ENCODE measurements around the gene RGS13. TPM values are rescaled to one million over a fixed set of nuclear protein-coding genes. Genes with fewer than 3 reads are reported as not detected.
A peak's percentile ranks its signal among the peaks of the same experiment; 100 is the strongest.

RGS13 gene
- 1 to 10 TPM in 2 of 4 donors, under 1 TPM in 1, not detected in 1; 0.77 to 1.9 (median 1.1) TPM for total RNA-seq

DNA sequence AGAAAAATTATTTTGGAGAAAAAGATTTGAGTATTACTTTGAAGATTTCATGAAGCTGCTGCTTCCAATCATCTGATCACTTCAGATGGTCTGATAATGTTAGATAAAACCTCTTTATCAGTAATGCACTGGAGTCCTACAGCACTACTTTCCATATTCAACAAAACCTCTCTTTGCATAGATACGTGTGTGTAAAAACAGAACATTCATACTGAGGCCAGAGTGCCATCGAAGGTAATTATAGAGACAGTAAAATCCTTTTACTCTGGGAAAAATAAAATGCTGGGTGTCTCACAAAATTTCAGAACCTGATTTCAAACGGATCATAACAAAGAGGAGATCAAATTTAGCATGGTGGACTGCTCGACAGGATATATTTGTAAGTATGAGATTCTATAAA lies at the start of gene RGS13:
RGS13 (plus strand) TSS at position 209 of the 400 bp plus-strand sequence. CDS start 8,188 bp downstream, outside the sequence.
- Histone ChIP-seq H3K27me3 (no peaks in the 10 kb centered on the region), H3K4me3 (no peak within 1 kb of the TSS), H3K4me1 (no peaks in the 10 kb centered on the region), H3K9me3 (no peaks in the 10 kb centered on the region), H3K27ac (no peak within 1 kb of the TSS), H3K36me3 (no peaks in the 10 kb centered on the region)
- 69 to 77% methylated on average over 4 of the region's 4 CpGs for WGBS, 2 donors (ENCODE audit: low coverage in 1 of 2)
- TF ChIP-seq EP300 (IDR thresholded peaks at IDR 0.05) (no peak), CTCF (IDR thresholded peaks at IDR 0.05) (no peak), POLR2AphosphoS5 (IDR thresholded peaks at IDR 0.05) (no peak), POLR2A (IDR thresholded peaks at IDR 0.05) (no peak)
- ATAC-seq = no peak

DNA sequence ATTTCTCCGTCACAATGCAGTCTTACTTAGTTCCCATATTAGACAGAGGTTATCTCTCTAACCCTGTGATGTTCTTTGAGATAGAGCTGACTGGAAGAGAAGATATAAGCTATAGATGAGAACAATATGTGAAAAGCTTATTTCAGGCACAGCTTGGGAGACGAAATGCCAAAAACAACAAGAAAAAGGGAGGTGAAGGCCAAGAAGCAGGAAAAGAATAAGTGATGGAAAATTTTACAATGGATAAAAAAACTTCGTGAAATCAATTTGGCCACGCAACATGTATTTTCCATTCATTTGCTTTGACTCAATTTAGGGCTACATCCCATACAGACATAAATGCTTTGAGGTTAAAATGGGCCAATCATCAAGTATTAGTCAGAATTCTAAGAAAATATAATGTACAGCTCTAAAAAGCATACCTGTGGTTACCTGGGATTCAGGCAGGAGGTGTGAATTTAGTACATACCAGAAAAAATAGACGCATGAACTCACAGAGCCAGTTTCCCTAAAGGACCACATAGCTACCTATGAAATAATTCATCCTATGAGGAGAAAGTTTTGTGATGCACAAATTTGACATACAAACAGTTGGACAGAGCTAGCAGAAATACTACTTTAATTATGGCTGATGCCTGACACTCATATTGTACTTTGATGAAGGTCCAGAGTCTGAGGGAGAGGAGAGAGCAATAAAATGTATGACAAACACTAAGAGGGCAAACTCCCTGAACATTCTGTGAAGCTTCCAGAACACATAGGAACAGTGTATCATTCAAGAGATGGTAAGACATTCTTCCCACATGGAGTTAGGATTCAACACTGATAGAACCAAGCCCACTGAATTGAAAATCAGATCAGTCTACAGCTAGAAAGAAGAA lies 48.3 kb upstream of the RGS13 start:
- no peak for ATAC-seq

DNA sequence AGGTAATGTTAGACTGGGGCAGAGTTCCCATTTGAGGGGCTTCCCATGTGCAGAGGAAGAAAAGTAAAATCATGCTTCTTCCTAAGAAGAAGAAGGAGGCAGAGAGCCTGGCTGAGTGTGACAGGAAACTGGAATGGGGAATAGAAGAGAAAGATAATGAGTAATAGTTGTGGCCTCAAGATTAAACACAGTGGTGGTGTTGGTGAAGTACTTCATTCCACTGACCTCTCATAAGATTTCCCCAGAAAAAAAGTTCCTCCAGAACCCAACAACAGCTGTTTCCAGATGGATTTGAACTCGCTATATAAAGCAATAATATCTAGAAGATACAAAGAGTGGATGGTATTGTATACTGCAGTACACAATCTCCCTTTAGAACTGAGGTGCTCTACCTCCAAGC lies 47.4 kb upstream of the RGS13 start:
- TF ChIP-seq EP300 (IDR thresholded peaks at IDR 0.05) (no peak), POLR2A (IDR thresholded peaks at IDR 0.05) (no peak), CTCF (IDR thresholded peaks at IDR 0.05) (no peak), POLR2AphosphoS5 (IDR thresholded peaks at IDR 0.05) (no peak)
- no peak for ATAC-seq
- H3K9me3 ChIP-seq = no peaks in the 10 kb centered on the region
- 56 to 88% methylated on average over 1 of the region's 1 CpG for WGBS, 2 donors (ENCODE audit: low coverage in 1 of 2)
- no peak overlapping the region for H3K4me3 ChIP-seq
- peak overlapping the region in 2 of 4 donors; percentile 18 to 83 for H3K27ac ChIP-seq
- H3K4me1 ChIP-seq = peaks cover 0 to 31% (median 0%) of the 10 kb centered on the region in 3 donors
- H3K27me3 ChIP-seq = no peaks in the 10 kb centered on the region
- no peaks in the 10 kb centered on the region for H3K36me3 ChIP-seq

More for the DNA sequence above, 48.3 kb upstream of the RGS13 start:
- Histone ChIP-seq H3K27me3 (no peaks in the 10 kb centered on the region), H3K9me3 (no peaks in the 10 kb centered on the region), H3K4me1 (peaks cover 0 to 22% (median 0%) of the 10 kb centered on the region in 3 donors), H3K27ac (peak overlapping the region in 1 of 4 donors; percentile 83), H3K36me3 (no peaks in the 10 kb centered on the region), H3K4me3 (no peak overlapping the region)
- TF ChIP-seq POLR2A (IDR thresholded peaks at IDR 0.05) (no peak), EP300 (IDR thresholded peaks at IDR 0.05) (no peak), POLR2AphosphoS5 (IDR thresholded peaks at IDR 0.05) (no peak)
- whole genome bisulfite sequencing, 2 donors (ENCODE audit: low coverage in 1 of 2) = 67 to 79% methylated on average over 4 to 5 of the region's 5 CpGs

DNA sequence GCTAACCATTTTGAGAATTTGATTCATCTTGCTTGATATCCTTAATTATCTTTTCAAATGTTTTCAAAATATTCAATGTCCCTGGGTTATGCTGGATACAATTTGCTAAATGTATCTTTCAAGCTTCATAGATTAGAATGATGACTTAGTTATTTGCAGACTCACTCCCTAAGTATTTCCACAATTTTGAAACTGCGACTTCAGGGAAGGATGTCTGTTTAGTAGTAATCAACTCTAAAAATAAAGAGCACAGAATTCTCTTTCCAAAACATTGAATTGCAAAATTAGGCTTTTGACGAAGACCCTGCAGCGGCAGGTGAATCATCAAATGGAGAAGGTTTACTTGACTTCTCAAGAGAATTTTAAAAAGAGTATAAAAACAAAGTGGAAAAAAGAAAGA lies 46.1 kb upstream of the RGS13 start:
- TF ChIP-seq CTCF (IDR thresholded peaks at IDR 0.05) = no peak
- TF ChIP-seq POLR2A (IDR thresholded peaks at IDR 0.05) = no peak
- TF ChIP-seq POLR2AphosphoS5 (IDR thresholded peaks at IDR 0.05) = no peak
- TF ChIP-seq EP300 (IDR thresholded peaks at IDR 0.05) = no peak
- no peak for ATAC-seq
- peak overlapping the region in 3 of 4 donors; percentile 61 to 83 (median 72) for H3K27ac ChIP-seq
- H3K9me3 ChIP-seq = no peaks in the 10 kb centered on the region
- 48 to 56% methylated on average over 3 of the region's 3 CpGs for WGBS, 2 donors (ENCODE audit: low coverage in 1 of 2)
- no peaks in the 10 kb centered on the region for H3K27me3 ChIP-seq
- no peaks in the 10 kb centered on the region for H3K36me3 ChIP-seq
- H3K4me3 ChIP-seq = no peak overlapping the region
- peaks cover 0 to 39% (median 0%) of the 10 kb centered on the region in 3 donors for H3K4me1 ChIP-seq

DNA sequence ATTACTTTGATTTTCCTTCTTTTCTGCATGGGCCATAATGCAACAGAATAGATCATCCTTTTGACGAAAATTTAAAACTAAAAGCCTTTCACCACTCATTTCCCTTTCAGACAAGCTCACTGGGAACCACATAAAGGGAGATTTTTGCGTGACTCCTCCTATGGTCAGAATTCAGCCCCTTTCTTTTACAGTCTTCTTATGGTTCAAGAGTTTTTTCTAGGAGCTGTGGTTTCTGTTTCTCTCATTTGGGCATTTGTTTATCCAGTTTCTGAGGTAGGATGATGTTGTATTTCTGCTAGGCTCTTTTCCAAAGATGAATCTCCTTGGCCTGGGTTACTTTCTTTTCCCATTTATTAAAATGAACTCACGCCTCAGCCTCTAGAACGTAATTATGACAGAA lies 43.4 kb upstream of the RGS13 start:
- no peaks in the 10 kb centered on the region for H3K9me3 ChIP-seq
- H3K27ac ChIP-seq = peak overlapping the region; percentile 77 to 91 (median 82)
- TF ChIP-seq EP300 (IDR thresholded peaks at IDR 0.05) (no peak), POLR2A (IDR thresholded peaks at IDR 0.05) (no peak), POLR2AphosphoS5 (IDR thresholded peaks at IDR 0.05) (no peak), CTCF (IDR thresholded peaks at IDR 0.05) (no peak)
- peak overlapping the region in 1 of 2 donors; percentile 9 for H3K4me3 ChIP-seq
- H3K4me1 ChIP-seq = peaks cover 0 to 55% (median 0%) of the 10 kb centered on the region in 3 donors
- H3K27me3 ChIP-seq = no peaks in the 10 kb centered on the region
- H3K36me3 ChIP-seq = no peaks in the 10 kb centered on the region
- WGBS, 2 donors (ENCODE audit: low coverage in 1 of 2) = 28 to 33% methylated on average over 4 of the region's 4 CpGs
- no peak for ATAC-seq

All from gastroesophageal sphincter (tissue), 4 donors.